Sciatic nerve (tissue), 2 donors: Measurements from ENCODE around the gene FNDC1. TPM values are rescaled to one million over a fixed set of nuclear protein-coding genes. Genes with fewer than 3 reads are reported as not detected.
A peak's percentile ranks its signal among the peaks of the same experiment; 100 is the strongest.

ENCODE experiments used
- ATAC-seq: fragments of 200-7000 bp; cut with Tn5 transposase; one replicate; pipeline ENCODE4 v1.9.1; 2020; ENCODE audit warnings: mild to moderate bottlenecking, moderate library complexity
- DNase-seq: peaks from one replicate; pipeline ENCODE4 v3.0.0-alpha.2; 2020; ENCODE audit warnings: low spot score
- intact Hi-C: fragments of 100-400 bp; cut with DNase I; formaldehyde crosslinking; loops from one replicate; pipeline ENCODE4 v1.14.2; 2022
- total RNA-seq: library from RNA; stranded (reverse); fragmentation: NEBNext Ultra II Directional; extraction: Animal tissue kit (Norgen Biotek cat#: 25700); gene quantifications from one replicate; pipeline ENCODE4 v1.2.1, GENCODE V29; 2021
- donor health status: DM: no; HTN: no; CAD: no.
- donor health status: DM: no; HTN: no; CAD: no.

The FNDC1 gene
- total RNA-seq, 1 donor from 2014 or later, result 13.7 TPM

DNA sequence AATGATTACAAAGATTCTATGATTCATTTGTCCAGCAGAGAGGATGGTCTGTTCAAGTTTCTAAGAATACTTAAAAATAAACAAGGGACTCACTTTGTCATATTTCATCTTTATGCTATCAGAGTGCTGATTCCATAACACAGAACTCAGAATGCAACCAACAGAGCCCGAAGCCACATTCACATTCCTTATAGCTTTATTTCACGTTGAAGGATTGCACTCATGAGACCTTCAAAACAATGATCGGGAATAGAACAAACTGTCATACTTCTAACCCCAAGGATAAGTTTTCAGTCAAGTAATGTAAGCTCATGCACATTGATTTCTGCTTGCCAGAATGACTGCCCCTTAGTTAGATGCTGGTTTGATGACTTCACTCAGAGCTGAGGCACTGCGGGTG, 25.2 kb downstream of the FNDC1 start:
- no peak for DNase-seq
- intact Hi-C loops, result no loop called here

DNA sequence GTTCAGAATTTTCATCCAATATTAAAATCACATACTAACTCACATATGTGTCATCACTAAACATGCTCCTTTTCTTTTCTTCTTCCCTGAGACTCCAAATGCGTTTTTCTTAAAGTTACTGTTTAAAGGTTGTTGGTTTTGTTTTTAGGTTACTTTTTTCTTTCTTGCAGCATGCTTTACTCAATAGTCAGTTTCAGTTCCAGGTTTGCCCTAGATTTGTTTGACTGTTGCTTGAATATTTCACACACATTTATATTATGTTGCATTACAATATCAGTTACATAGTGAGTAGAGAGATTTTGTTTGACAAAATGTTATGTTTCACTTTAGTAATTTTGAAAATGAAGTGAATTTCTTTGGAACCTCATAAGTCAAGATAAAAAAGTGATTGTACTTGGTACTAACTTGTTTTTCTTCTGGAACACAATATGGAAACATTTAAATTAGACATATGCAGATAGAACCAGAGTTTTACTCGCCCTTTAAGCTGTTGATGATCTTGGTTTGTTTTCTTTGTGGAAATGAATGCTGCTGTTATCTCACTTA, 27.3 kb downstream of the FNDC1 start:
- intact Hi-C loops, result no loop called here
- DNase-seq, result no peak
- ATAC-seq, result no peak

More for the DNA sequence above, 25.2 kb downstream of the FNDC1 start:
- no peak for ATAC-seq

DNA sequence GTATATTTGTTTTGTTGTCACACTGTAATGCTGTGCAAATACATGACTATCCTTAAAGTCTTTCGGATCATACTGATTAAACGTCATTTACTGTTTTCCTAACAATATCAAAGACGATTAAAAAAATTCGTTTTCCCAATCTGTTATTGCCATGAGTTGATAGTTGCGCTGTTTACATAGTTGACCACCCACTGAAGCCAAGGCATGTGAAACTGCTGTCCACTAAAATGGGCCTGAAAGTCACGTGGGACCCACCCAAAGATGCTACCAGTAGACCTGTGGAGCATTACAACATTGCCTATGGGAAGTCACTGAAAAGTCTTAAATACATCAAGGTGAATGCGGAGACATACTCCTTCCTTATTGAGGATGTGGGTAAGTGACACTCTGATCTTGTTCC, 28.1 kb downstream of the FNDC1 start:
- no peak for ATAC-seq
- intact Hi-C loops, result no loop called here
- no peak for DNase-seq

DNA sequence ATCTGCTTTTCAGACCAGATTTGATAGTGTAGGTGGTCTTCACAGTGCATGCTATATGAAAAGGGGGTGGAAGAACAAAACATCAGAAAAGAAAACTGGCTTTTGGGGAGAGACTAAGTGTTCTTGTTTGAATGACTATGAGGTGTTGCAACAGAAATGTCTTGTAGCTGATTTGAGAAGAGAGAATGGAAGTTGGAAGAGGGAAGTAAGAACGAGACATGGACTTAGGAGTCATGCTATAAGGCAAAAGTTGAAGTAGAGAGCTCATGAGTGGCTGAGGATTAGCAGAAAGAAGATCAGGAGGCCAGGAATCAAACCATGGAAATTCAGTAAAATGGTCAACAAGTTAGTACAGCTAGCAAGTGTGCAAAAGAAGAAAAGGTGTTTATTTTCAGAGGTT, 32.1 kb downstream of the FNDC1 start:
- ATAC-seq (no peak), DNase-seq (no peak)
- intact Hi-C loops, result no loop called here

DNA sequence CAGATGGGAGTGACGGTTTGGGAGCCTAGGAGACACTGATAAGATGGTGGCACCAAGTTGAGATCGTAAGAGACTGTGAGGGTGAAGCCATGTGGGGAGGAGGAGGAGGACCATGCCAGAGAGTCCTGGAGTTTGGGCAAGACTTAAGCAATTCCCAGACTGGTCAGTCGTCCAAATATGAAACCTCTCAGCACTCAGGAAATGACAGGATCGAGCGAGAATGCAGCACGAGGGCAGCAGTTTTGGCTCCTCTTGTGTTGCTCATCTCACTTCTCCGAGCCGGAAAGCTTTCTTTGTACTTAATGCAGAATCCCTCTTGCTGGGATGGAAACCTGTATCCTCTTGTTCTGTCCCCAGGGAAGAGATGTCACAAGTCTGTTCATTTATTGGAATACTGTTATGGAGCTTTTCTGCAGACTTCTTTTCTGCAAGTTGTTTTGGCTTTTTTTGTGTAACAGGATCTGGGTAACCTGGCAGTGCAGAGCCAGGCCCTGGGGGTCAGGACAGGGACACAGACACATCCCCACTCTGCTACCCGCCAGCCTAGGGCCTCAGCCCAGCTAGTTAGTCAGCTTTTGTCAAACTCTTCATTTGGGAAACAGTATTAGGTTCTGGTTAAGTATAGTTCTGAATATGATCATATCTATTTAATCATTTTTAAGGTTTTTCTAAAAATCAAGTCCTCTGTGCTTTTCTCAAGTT, 34.3 kb downstream of the FNDC1 start:
- intact Hi-C loops, result no loop called here
- DNase-seq, result no peak

DNA sequence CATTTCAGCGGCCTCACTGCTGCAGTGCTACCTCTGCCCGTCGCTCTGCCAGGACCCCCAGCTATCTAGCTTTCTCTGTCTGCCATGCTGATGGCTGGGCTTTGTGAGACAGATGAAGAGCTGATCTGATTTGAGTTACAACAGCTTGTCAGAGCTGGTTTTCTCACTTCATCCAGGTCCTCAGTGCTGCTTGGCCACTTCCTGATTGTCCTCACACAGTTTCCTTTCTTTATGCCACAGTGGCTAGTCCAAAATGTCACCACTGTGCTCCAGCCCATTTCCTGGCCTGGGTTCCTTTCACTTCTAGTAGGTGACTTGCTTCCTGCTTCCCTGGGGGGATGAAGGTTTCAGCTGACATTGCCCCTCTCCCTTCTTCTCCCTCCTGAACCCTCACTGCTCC, 35.4 kb downstream of the FNDC1 start:
- intact Hi-C loops, result no loop called here
- DNase-seq, result no peak
- no peak for ATAC-seq

More for the DNA sequence above, 34.3 kb downstream of the FNDC1 start:
- peak; percentile 70 for ATAC-seq

DNA sequence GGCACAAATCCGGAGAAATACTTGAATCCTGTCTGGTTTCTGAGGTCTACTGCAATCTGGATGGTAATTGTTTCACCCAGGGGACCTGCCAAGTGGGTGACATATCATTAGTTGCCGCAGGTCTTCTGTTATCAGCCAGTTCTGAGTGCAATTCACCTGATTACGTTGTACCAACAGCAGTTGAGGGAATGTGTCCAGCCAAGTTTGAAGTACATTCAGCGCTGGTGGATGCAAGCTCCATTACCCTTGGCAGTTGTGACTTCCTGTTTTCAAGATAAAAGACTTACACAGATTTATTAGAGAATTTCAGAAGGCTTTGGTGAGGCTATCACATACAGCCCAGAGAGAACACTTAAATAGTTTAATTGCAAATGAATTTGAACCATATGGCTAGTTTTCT, 42.8 kb downstream of the FNDC1 start:
- intact Hi-C loops, result no loop called here
- ATAC-seq, result no peak

DNA sequence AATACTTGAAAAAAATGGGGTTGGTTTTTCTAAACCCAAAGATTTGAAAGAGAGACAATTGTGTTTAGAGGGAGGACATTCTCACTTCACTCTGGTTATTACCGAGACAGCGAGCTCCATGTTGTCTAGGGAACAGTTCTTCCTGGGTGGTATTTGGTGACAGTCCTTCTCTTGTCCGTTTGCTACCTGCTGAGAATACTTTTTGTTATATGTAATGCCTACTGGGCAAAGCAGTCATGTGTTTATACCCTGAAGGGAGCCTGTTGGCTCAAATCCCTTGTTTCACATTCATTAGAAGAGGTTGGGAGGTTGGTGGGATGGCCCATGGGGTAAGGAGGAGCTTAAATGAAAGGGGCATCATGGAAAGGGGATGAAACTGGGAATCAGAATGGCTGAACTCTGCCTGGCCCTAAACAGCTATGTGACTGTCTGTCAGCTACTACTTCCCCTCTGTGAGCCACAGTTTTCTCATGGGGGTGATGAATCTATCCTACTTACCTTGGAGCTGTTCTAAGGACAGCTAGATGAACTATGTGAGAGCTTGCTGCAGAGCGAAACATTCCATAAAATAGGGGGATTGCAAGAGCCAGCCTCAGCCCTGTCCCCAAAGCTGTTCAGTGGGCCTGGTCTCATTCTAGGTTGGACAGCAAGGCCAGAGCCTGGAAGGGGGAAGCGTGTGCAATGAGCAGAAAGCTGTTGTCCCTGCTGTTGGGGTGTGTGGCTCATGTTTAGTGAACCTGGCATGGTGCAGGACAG, 43.5 kb downstream of the FNDC1 start:
- ATAC-seq, result no peak
- intact Hi-C loops, result no loop called here
- DNase-seq, result no peak

More for the DNA sequence above, 42.8 kb downstream of the FNDC1 start:
- DNase-seq, result no peak

DNA sequence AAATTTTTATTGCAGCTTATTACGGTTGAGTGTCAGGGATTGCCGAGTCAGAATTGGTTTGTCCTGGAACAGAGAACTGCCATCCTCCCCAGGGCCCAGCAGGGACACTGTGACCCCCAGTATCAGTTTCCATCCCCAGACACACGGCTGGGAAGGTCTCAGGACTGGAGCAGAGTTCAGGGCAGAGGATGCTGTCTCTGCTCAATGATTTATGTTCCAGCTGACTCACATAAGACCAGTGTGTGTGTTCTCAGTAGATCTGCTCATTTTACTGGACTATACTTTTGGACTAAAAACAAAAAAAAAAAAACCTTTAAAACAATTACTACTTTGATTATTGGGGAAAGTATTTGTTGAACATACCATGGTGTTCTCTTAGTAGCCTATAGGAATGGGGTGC, 44.2 kb downstream of the FNDC1 start:
- intact Hi-C loops, result no loop called here
- ATAC-seq (no peak), DNase-seq (no peak)

DNA sequence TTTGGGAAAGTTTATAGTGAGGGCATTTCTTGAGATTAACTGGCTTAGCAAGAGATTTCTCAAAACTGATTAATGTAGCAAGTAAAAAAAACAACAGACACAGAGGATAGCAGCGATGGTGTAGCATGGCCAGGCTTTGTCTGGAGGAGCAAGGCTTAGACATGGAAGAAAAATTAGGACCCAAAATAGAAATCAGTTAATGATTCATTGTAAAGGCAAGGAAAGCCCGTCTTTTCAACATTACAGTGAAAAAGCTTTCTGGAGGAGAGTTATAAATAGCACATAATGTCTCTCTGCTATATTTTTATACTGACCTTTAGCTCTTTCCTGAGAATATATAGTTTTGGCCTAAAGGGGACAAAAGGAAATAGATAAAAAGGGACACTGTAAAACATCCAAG, 45.1 kb downstream of the FNDC1 start:
- no peak for ATAC-seq
- DNase-seq, result no peak
- intact Hi-C loops, result no loop called here

DNA sequence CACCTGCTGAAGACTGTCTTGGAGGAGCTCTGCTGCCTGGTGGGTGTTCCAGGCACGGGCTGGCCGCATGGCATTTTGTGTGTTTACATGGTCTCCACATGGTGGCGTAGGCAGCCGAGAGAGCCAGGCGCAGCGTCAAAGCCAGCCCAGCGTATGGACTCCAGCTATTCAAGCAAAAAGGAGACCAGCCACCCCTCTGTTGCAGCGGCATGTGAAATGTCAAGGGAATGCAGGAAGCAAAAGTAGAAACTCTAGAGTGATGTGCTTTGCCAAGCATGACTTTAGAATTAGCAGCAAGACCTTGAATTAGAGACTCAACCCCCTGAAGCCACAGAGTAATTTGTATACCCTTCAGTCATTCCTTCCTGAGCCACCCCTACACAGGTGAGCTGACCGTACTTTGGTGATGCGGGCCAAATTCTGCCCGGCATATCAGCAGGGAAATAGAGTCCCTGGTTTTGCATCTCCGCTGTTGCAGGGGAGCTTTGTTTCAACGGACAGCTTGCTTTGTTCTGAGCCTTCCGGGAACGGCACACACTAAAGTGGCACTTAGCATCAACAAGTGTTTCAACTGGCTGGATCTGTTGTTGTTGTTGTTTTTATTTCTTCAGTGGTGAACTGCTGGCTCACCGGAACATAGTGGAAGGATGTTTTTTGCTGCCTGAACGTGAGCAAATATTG, 48.5 kb downstream of the FNDC1 start:
- DNase-seq (no peak), ATAC-seq (peak; percentile 72)
- intact Hi-C loops, result no loop called here

DNA sequence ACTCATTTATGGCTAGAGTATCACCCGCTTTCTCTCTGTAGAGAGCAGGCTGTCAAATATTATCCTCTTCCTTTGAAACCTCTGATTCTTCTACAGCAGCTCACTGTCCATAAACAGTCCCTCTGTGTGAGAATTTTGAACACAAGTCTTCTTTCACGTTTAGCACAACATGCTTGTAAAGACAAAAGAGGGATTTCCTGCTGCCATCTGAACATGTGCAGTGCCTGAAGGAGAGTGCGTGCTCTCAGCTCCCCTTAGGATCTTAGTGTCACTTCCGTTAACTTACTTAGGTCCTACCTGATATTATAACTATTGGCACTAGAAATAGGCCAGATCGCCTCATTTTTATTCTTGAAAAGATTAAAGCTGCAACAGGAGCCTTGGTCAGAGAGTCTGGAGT, 50.9 kb downstream of the FNDC1 start:
- DNase-seq (no peak), ATAC-seq (no peak)
- intact Hi-C loops, result no loop called here

DNA sequence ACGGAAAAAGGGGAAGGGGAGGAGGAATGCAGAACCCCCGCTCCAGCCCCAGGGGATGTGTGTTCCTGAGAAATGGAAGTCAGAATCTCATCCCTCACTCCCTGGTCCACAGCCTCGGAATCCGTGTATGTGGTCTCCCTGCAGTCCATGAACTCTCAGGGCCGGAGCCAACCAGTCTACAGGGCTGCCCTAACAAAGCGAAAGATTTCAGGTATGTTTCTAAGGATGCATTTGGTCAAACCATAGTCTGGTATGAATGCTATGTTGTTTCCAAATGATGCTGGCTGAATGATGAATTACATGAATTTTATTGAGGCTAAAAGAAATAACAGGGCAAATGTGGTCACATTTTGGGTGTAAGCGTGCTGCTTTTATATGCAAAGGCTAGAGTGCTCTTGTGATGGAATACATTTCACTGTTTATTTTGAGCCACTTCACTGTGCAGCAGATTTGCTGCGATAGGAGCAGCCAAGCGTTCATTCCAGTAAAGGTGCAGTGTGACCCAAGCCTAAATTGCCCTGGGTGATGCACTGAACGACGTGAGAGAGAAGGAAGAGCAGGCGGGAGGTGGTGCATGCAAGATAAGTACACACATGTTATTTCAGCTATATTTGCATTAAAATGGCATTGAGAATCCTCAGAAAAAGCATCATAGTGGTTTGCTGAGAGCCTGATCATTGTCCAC, 52.4 kb downstream of the FNDC1 start:
- intact Hi-C loops, result no loop called here
- no peak for DNase-seq

DNA sequence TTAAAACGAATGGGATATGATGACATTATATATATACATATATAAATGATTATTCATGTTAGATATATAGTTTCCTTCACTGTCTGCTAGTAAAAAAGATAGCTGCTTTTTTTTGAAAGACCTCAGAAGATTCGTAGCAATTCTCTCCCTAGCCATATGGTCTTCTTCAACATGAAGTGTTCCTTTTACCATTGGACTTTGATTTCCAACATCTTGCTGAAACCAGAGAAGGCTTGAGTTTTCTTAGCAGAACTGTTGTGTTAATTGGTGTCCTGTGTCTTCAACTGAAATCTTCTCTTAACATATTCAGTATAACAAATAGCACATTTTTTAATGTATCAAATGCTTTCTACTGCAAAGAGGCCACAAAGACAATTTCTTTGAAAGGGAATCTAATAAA, 55.3 kb downstream of the FNDC1 start:
- DNase-seq (no peak), ATAC-seq (no peak)
- intact Hi-C loops, result no loop called here

More for the DNA sequence above, 52.4 kb downstream of the FNDC1 start:
- ATAC-seq, result no peak

DNA sequence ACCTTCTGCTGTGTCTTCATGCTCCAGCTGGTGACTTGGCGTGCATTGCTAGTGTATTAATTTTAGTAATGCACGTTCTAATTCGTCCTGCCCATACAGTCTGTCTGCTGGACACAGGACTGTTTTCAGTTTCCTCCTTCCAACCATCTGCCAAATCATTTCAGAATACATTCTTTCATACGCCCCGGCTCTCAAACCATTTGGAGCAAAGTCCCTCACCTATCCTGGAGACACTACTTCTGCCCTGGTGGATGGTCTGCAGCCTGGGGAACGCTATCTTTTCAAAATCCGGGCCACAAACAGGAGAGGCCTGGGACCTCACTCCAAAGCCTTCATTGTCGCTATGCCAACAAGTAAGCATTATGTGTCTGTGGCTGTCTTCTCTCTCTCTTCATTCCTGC, 60.5 kb downstream of the FNDC1 start:
- DNase-seq (no peak), ATAC-seq (no peak)
- intact Hi-C loops, result no loop called here

DNA sequence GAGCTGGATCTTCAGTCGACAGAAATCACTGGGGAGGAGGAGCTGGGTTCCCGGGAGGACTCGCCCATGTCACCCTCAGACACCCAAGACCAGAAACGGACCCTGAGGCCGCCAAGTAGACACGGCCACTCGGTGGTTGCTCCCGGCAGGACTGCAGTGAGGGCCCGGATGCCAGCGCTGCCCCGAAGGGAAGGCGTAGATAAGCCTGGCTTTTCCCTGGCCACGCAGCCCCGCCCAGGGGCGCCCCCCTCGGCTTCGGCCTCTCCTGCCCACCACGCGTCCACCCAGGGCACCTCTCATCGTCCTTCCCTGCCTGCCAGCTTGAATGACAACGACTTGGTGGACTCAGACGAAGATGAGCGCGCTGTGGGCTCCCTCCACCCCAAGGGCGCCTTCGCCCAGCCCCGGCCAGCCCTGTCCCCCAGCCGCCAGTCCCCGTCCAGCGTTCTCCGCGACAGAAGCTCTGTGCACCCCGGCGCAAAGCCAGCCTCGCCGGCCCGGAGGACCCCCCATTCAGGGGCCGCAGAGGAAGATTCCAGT, 63.0 kb downstream of the FNDC1 start:
- DNase-seq (no peak), ATAC-seq (no peak)
- intact Hi-C loops, result no loop called here

DNA sequence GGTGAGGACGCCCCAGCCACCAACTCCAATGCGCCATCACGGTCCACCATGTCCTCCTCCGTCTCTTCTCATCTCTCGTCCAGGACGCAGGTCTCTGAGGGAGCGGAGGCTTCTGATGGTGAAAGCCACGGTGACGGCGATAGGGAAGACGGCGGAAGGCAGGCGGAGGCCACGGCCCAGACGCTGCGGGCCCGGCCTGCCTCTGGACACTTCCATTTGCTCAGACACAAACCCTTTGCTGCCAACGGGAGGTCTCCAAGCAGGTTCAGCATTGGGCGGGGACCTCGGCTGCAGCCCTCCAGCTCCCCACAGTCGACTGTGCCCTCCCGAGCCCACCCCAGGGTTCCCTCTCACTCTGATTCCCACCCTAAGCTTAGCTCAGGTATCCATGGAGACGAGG, 63.6 kb downstream of the FNDC1 start:
- DNase-seq (no peak), ATAC-seq (peak; percentile 15)
- intact Hi-C loops, result no loop called here

DNA sequence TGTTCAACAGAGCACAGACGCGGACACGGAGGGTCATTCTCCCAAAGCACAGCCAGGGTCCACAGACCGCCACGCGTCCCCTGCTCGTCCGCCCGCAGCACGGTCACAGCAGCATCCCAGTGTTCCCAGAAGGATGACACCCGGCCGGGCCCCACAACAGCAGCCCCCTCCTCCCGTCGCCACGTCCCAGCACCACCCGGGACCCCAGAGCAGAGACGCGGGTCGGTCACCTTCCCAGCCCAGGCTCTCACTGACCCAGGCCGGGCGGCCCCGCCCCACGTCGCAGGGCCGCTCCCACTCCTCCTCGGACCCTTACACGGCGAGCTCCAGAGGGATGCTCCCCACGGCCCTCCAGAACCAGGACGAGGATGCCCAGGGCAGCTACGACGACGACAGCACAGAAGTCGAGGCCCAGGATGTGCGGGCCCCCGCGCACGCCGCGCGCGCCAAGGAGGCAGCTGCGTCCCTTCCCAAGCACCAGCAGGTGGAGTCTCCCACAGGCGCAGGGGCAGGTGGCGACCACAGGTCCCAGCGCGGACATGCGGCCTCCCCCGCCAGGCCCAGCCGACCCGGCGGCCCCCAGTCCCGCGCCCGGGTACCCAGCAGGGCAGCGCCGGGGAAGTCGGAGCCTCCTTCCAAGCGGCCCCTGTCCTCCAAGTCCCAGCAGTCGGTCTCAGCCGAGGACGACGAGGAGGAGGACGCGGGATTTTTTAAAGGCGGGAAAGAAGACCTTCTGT, 64.3 kb downstream of the FNDC1 start:
- DNase-seq, result no peak
- ATAC-seq, result no peak
- intact Hi-C loops, result no loop called here
